ENCODE data around the gene CXXC4.

DNA sequence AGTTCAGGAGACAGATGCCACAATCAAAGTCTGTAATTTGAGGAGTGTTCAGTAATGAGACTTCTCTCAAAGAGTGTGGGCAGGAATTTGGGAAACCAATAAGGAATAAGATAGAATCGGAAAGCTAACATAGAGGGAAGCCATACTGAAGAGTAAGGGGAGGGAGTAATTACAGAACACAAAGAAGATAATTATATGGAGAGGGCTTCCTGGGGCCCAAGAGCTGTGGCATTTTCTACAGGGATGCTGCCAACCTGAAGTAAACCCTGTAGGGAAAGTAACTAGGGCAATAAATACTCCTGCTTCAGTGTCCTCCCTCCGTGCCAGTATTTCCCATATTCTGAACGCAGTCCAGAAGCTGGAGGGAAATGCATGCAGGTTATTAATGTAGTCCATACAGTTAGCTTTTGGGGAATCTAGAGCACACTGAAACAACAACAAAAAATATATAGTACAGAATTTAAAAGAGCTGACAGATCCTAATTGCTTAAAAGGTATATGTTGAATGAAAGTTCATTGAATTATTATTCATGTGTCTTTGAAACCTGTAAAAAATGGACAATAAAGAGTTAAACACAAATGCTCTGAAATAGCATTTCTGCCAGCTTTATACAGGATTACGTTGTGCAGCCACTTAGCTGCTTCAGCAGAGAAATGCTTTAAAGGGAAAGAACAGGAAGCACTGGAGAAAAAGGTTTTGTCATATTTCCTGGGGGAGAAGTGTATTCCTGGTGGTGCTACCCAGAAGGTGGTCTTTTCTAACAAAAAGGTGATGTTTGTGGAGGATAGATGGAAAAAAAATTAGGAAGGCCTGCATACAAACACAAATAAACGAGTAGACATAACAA lies 48.0 kb downstream of the CXXC4 start:
- TF ChIP-seq, protein P1, sequence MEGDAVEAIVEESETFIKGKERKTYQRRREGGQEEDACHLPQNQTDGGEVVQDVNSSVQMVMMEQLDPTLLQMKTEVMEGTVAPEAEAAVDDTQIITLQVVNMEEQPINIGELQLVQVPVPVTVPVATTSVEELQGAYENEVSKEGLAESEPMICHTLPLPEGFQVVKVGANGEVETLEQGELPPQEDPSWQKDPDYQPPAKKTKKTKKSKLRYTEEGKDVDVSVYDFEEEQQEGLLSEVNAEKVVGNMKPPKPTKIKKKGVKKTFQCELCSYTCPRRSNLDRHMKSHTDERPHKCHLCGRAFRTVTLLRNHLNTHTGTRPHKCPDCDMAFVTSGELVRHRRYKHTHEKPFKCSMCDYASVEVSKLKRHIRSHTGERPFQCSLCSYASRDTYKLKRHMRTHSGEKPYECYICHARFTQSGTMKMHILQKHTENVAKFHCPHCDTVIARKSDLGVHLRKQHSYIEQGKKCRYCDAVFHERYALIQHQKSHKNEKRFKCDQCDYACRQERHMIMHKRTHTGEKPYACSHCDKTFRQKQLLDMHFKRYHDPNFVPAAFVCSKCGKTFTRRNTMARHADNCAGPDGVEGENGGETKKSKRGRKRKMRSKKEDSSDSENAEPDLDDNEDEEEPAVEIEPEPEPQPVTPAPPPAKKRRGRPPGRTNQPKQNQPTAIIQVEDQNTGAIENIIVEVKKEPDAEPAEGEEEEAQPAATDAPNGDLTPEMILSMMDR (conservative IDR thresholded peaks at IDR 0.05): no peak
- no peak for TF ChIP-seq EZH2 (IDR thresholded peaks at IDR 0.05; ENCODE audit: low read depth)

Measured in PC-9 (cell line).